ENCODE measurements around the gene SLC39A11.
"Not testable (repeated sequence)": the region's sequence is repeated elsewhere in the genome, so short reads cannot be mapped to it uniquely, and the experiment has no call there.

Gene SLC39A11

GRCh38 chr17:72726936-72727335 lies 365.6 kb downstream of the SLC39A11 start:
- no peak for DNase-seq

- peak; percentile 9 for DNase-seq
These were observed 366.9 kb downstream of the SLC39A11 start for GRCh38 chr17:72725433-72726068.

- no peak for DNase-seq
These were observed 368.2 kb downstream of the SLC39A11 start for GRCh38 chr17:72724267-72724666.

- no peak for DNase-seq
These were observed 368.8 kb downstream of the SLC39A11 start for GRCh38 chr17:72723711-72724110.

GRCh38 chr17:72720494-72720825 lies 372.0 kb downstream of the SLC39A11 start:
- no peak for DNase-seq

GRCh38 chr17:72719578-72720493 lies 372.7 kb downstream of the SLC39A11 start:
- no peak for DNase-seq

- no peak for DNase-seq
These were observed 373.3 kb downstream of the SLC39A11 start for GRCh38 chr17:72719206-72719577.

- DNase-seq: no peak
These were observed 374.8 kb downstream of the SLC39A11 start for GRCh38 chr17:72717676-72718075.

GRCh38 chr17:72717276-72717675 lies 375.2 kb downstream of the SLC39A11 start:
- DNase-seq: no peak

- DNase-seq: peak; percentile 6
These were observed 376.4 kb downstream of the SLC39A11 start for GRCh38 chr17:72715906-72716572.

- DNase-seq: no peak
These were observed 378.0 kb downstream of the SLC39A11 start for GRCh38 chr17:72714357-72714966.

GRCh38 chr17:72713701-72714100 lies 378.8 kb downstream of the SLC39A11 start:
- no peak for DNase-seq

GRCh38 chr17:72711521-72712310 lies 380.8 kb downstream of the SLC39A11 start:
- no peak for DNase-seq

GRCh38 chr17:72710834-72711233 lies 381.7 kb downstream of the SLC39A11 start:
- no peak for DNase-seq

- DNase-seq: no peak
These were observed 382.3 kb downstream of the SLC39A11 start for GRCh38 chr17:72710202-72710601.

- not testable (repeated sequence) for DNase-seq
These were observed 383.8 kb downstream of the SLC39A11 start for GRCh38 chr17:72708682-72709081.

- DNase-seq: no peak
These were observed 384.6 kb downstream of the SLC39A11 start for GRCh38 chr17:72707881-72708280.

GRCh38 chr17:72706396-72706981 lies 386.0 kb downstream of the SLC39A11 start:
- no peak for DNase-seq

- no peak for DNase-seq
These were observed 386.5 kb downstream of the SLC39A11 start for GRCh38 chr17:72705905-72706395.

GRCh38 chr17:72702998-72703397 lies 389.5 kb downstream of the SLC39A11 start:
- DNase-seq: no peak

GRCh38 chr17:72702136-72702735 lies 390.3 kb downstream of the SLC39A11 start:
- no peak for DNase-seq
